RWPE1 (cell line): Measurements from ENCODE around the gene AJAP1.

ENCODE experiments used
- CTCF ChIA-PET: fragments of 350-600 bp; sonication (Branson Sonifier 250); formaldehyde crosslinking; extraction: SDS; loops from one replicate; lab custom pipeline; 2021; lab: Yijun Ruan, JAX
- POLR2A ChIA-PET: fragments of 400-600 bp; formaldehyde crosslinking; extraction: SDS; loops from one replicate; lab custom pipeline; 2020; ENCODE audit warnings: antibody characterized with exemption; ENCODE audit not compliant: low non-redundant PET; lab: Yijun Ruan, JAX
- DNase-seq: peaks from one replicate; pipeline ENCODE4 v3.0.0; 2012; ENCODE audit warnings: low spot score
- H3K27ac ChIP-seq: fragments of 450-650 bp; 2 replicates; pipeline ENCODE4 v1.5.1; 2017
- TF ChIP-seq, protein P1 (sequence below): fragments of 450-650 bp; conservative IDR thresholded peaks from 2 replicates; pipeline ENCODE4 v1.5.1; 2017; ENCODE audit warnings: low read depth, mild to moderate bottlenecking

Gene AJAP1

DNA sequence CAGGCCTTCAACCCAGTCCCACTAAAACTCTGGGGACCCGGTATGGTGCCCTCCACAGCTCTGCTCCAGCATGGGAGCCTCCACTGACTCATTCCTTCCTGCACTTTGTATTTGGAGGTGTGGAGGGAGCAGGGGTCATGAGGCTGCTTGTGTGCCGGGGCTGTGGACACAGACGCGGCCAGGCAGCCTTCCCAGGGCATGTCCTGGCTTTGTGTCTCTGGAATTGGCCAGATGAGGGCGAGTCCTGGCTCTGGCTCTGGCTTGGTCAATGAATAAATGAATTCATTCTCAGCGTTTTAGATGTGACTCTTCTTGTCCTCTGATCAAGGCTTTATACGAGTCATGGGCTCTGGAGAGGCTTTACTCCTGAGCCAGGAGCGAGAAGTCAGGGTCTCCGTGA lies 19.1 kb downstream of the AJAP1 start:
- POLR2A ChIA-PET = no interaction called here
- CTCF ChIA-PET = interaction anchor here (0.7 kb wide), 1 partner anchor 194 kb away, joined by 3 read pairs; no protein-coding TSS in a partner anchor

DNA sequence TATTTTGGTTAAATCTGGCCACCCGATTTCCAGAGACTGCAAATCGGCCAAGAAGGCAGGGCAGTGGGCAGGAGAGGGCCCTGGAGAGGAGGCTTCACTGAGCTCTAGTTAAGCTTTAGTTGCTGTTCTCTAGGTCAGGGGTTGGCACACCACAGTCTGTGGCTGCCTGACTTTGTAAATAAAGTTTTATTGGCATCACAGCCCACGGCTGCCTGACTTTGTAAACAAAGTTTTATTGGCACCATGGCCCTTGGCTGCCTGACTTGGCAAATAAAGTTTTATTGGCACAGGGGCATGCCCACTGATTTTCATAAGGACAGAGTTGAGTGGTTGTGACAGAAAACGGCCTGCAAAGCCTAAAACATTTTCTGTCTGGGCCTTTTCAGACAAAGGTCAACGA lies 19.7 kb downstream of the AJAP1 start:
- no peak for DNase-seq
- CTCF ChIA-PET = no interaction called here
- POLR2A ChIA-PET = no interaction called here

More for the DNA sequence above, 19.1 kb downstream of the AJAP1 start:
- no peak for DNase-seq
- TF ChIP-seq, protein P1, sequence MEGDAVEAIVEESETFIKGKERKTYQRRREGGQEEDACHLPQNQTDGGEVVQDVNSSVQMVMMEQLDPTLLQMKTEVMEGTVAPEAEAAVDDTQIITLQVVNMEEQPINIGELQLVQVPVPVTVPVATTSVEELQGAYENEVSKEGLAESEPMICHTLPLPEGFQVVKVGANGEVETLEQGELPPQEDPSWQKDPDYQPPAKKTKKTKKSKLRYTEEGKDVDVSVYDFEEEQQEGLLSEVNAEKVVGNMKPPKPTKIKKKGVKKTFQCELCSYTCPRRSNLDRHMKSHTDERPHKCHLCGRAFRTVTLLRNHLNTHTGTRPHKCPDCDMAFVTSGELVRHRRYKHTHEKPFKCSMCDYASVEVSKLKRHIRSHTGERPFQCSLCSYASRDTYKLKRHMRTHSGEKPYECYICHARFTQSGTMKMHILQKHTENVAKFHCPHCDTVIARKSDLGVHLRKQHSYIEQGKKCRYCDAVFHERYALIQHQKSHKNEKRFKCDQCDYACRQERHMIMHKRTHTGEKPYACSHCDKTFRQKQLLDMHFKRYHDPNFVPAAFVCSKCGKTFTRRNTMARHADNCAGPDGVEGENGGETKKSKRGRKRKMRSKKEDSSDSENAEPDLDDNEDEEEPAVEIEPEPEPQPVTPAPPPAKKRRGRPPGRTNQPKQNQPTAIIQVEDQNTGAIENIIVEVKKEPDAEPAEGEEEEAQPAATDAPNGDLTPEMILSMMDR = no peak
- no peak overlapping the region for H3K27ac ChIP-seq

DNA sequence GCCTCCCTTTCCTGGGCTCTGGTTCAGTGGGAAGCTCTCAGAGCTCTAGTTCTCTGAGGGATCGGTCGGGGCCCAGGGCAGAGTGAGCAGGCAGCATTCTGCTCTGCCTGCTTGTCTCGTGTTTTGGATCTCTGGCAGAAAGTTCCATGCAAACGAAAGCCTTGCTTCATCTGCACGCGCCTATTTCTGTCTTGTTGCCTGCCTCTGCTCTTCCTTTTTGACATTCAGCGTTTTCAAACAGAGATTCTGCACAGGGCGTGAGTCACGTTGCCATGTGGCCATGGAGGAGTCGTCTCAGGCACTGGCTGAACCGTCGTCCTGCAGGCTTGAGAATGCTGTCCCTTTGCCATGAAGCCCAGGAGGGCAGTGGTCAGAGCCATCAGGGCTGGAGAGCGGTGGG lies 20.3 kb downstream of the AJAP1 start:
- ChIA-PET POLR2A (no interaction called here), CTCF (no interaction called here)
- DNase-seq = no peak
- H3K27ac ChIP-seq = no peak overlapping the region
- TF ChIP-seq, protein P1 = no peak

More for the DNA sequence above, 19.7 kb downstream of the AJAP1 start:
- no peak overlapping the region for H3K27ac ChIP-seq
- TF ChIP-seq, protein P1 = no peak

DNA sequence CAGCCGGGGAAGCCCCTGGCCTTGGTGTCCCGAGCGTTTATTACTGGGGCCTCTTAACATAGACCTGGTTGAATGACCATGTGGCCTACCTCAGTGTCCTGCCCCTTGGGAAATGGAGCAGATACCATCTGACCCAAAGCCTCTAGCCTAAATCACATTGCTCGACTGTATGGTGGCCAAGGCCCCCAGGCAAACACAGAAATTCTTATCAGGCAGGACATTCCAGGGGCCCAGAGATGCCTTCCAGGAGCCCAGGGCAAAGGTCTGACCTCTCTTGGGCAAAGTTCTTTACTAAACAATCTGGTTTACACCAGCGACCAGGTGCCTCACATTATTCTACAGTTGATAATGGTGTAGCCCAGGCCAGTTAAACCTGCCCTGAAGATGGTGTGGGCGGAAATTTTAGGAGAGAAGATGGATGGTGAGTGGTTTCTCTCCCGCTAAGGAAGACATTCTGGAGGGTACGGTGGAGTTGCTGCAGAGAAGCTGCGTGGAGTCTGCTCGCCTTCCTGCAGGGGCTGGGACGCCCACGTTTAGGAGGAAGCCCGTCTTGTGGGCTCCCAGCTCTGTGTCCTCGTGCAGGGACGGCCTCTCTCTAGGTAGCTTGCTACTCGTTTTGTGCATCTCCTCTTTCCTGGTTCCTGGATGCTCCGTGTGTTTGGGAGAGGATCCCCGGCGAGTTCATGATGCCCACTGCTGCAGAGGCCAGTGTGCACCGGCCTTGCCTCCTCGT lies 21.2 kb downstream of the AJAP1 start:
- no peak overlapping the region for H3K27ac ChIP-seq
- DNase-seq = no peak
- POLR2A ChIA-PET = no interaction called here
- TF ChIP-seq, protein P1 = no peak
- CTCF ChIA-PET = no interaction called here

DNA sequence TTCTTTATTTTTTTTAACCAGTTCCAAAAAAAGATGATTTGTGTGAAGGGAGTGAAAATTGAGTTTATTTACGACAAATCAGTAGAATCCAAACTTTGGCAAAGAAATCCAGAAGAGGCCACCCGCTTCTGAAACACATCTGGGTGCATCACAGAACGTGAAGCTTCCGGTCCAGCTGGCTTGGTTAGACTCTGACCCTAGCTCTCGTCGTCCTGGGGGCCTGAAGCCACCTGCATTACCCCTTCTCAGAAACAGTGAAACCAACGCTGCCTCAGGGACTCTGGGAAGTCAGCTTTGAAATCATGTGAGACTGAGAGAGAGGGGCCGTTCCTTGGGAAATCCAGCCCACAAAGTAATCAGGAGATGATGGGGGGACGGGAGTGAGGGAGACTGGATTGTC lies 21.8 kb downstream of the AJAP1 start:
- DNase-seq = no peak
- POLR2A ChIA-PET = no interaction called here
- CTCF ChIA-PET = interaction anchor here (0.5 kb wide), 1 partner anchor 879 kb away, joined by 3 read pairs; no protein-coding TSS in a partner anchor
- no peak overlapping the region for H3K27ac ChIP-seq
- TF ChIP-seq, protein P1 = no peak

DNA sequence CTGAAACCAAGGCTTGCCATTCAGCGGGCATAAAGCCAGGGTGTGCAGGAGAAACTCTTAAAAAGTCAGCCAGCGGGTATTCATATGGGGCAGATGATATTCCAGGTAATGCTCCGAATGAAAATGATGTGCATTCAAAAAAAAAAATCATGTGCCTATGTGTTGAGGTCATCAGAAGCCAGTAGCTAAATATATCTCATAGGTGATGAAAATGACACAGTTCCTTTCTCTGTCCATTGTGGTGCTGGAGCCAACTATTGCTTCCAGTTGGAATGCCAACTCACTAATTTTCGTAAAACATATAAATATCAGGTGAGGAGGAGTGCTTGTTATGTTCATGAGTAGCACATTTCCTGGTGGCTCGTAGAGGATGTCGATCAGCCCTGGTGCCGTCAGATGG lies 23.2 kb downstream of the AJAP1 start:
- DNase-seq = no peak
- POLR2A ChIA-PET = no interaction called here
- TF ChIP-seq, protein P1 = no peak
- no peak overlapping the region for H3K27ac ChIP-seq
- CTCF ChIA-PET = no interaction called here
